ENCODE data around the gene HOXC5.

Gene HOXC5

DNA sequence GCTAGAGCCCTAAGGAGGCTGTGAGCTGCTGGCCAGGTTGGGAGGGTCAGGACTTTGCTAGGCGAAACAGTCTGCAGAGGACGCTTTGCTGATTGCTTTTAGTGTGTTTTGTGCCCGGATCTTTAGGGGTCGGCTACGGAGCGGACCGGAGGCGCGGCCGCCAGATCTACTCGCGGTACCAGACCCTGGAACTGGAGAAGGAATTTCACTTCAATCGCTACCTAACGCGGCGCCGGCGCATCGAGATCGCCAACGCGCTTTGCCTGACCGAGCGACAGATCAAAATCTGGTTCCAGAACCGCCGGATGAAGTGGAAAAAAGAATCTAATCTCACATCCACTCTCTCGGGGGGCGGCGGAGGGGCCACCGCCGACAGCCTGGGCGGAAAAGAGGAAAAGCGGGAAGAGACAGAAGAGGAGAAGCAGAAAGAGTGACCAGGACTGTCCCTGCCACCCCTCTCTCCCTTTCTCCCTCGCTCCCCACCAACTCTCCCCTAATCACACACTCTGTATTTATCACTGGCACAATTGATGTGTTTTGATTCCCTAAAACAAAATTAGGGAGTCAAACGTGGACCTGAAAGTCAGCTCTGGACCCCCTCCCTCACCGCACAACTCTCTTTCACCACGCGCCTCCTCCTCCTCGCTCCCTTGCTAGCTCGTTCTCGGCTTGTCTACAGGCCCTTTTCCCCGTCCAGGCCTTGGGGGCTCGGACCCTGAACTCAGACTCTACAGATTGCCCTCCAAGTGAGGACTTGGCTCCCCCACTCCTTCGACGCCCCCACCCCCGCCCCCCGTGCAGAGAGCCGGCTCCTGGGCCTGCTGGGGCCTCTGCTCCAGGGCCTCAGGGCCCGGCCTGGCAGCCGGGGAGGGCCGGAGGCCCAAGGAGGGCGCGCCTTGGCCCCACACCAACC, 3.1 kb upstream of the HOXC5 start:
- Histone ChIP-seq H3K4me3 (ENCODE audit: low read depth in 1 of 2, low read length in 1 of 2) (no peak overlapping the region), H3K9me3 (peaks cover 7% of the 10 kb centered on the region), H3K27ac (no peak overlapping the region), H3K4me1 (ENCODE audit: control insufficient read depth in 1 of 2, insufficient read depth in 1 of 2, low read depth in 1 of 2, low read length in 1 of 2) (no peaks in the 10 kb centered on the region), H3K36me3 (no peaks in the 10 kb centered on the region), H3K27me3 (peaks cover 100% of the 10 kb centered on the region)
- TF ChIP-seq, protein P1, sequence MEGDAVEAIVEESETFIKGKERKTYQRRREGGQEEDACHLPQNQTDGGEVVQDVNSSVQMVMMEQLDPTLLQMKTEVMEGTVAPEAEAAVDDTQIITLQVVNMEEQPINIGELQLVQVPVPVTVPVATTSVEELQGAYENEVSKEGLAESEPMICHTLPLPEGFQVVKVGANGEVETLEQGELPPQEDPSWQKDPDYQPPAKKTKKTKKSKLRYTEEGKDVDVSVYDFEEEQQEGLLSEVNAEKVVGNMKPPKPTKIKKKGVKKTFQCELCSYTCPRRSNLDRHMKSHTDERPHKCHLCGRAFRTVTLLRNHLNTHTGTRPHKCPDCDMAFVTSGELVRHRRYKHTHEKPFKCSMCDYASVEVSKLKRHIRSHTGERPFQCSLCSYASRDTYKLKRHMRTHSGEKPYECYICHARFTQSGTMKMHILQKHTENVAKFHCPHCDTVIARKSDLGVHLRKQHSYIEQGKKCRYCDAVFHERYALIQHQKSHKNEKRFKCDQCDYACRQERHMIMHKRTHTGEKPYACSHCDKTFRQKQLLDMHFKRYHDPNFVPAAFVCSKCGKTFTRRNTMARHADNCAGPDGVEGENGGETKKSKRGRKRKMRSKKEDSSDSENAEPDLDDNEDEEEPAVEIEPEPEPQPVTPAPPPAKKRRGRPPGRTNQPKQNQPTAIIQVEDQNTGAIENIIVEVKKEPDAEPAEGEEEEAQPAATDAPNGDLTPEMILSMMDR (IDR thresholded peaks at IDR 0.05) = no peak

DNA sequence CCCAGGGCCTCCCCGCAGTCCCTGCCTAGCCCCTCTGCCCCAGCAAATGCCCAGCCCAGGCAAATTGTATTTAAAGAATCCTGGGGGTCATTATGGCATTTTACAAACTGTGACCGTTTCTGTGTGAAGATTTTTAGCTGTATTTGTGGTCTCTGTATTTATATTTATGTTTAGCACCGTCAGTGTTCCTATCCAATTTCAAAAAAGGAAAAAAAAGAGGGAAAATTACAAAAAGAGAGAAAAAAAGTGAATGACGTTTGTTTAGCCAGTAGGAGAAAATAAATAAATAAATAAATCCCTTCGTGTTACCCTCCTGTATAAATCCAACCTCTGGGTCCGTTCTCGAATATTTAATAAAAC, 2.4 kb upstream of the HOXC5 start:
- peaks cover 7% of the 10 kb centered on the region for H3K9me3 ChIP-seq
- TF ChIP-seq, protein P1 (IDR thresholded peaks at IDR 0.05) = no peak
- peaks cover 100% of the 10 kb centered on the region for H3K27me3 ChIP-seq
- no peak overlapping the region for H3K4me3 ChIP-seq (ENCODE audit: low read depth in 1 of 2, low read length in 1 of 2)
- H3K36me3 ChIP-seq = no peaks in the 10 kb centered on the region
- H3K4me1 ChIP-seq (ENCODE audit: control insufficient read depth in 1 of 2, insufficient read depth in 1 of 2, low read depth in 1 of 2, low read length in 1 of 2) = no peaks in the 10 kb centered on the region
- H3K27ac ChIP-seq = no peak overlapping the region

DNA sequence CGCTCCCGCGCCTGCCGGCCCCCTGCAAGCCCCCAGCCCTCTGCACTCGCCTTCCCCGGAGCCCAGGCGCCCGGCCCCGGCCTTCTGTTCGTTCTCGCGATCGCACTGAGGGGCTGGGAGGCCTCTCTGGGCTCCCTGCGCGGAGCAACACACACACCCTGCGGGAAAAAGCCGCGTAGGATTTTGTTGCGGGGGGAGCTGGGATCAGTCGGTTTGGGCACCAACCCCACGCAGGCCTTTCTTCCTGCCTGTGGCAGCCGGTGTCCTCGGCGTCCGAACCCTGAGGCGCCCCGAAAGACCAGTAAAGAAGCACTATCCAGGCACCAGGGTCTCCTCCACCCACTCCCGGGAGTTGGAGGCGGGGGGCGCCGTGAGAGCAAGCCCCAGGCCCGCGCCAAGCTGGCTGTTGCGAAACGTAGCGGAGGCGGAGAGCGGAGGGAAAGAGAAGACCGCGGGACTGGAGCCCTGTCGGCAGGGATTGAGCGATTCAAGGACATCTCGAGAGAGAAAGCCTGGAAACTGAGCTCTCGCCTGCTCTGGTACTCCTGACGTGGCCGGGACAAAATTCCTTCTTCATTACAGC, 1.9 kb upstream of the HOXC5 start:
- Histone ChIP-seq H3K9me3 (peaks cover 7% of the 10 kb centered on the region), H3K4me3 (ENCODE audit: low read depth in 1 of 2, low read length in 1 of 2) (no peak overlapping the region), H3K4me1 (ENCODE audit: control insufficient read depth in 1 of 2, insufficient read depth in 1 of 2, low read depth in 1 of 2, low read length in 1 of 2) (no peaks in the 10 kb centered on the region), H3K36me3 (no peaks in the 10 kb centered on the region), H3K27ac (no peak overlapping the region), H3K27me3 (peaks cover 100% of the 10 kb centered on the region)
- TF ChIP-seq, protein P1 (IDR thresholded peaks at IDR 0.05) = no peak

DNA sequence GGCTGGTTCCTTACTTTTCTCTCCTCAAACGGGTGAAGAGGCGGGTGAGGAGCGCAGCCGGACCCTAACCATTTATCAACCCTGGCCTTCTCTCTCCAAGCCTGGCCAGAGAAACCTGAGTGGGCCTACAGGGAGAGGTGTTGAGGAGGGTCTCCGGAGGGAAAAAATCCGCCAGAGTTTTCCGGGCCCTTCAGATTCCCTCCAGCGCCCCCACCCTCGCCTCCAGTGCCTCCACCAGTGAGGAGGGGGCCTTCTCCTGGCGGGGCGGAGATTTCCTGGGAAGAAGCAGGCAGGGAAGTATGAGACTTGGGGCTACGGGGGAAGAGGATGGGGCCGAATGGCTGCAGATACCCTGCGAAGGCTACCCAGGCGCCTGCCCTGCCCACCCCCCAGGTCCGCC, 1.4 kb upstream of the HOXC5 start:
- no peaks in the 10 kb centered on the region for H3K4me1 ChIP-seq (ENCODE audit: control insufficient read depth in 1 of 2, insufficient read depth in 1 of 2, low read depth in 1 of 2, low read length in 1 of 2)
- peaks cover 7% of the 10 kb centered on the region for H3K9me3 ChIP-seq
- TF ChIP-seq, protein P1 (IDR thresholded peaks at IDR 0.05) = no peak
- H3K4me3 ChIP-seq (ENCODE audit: low read depth in 1 of 2, low read length in 1 of 2) = no peak overlapping the region
- peaks cover 100% of the 10 kb centered on the region for H3K27me3 ChIP-seq
- H3K27ac ChIP-seq = no peak overlapping the region
- no peaks in the 10 kb centered on the region for H3K36me3 ChIP-seq

DNA sequence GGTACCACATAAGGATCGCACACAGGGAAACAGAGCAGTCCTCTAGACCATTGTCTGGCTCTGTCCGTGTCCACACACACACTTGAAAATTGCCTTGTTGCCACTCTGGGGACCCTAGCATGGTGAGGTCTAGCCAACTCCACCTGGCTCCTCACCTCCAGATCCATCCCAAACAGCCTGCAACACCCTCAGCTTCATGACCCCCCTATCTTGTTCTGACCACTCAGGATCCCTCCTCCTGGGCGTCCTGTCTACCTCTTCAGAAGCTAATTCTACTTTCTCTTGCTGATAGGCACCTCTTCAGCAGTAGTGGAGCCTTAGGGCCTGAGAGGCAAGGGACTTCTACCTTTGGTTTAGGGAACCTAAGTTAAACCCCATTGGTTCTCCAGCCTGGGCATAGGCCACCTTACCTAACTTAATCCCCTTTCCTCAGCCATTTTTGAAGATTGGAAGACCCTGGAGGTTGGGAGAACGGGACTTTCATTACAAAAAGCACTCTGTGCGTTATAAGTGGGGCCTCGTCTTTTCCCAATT, 697 bp upstream of the HOXC5 start:
- TF ChIP-seq, protein P1 (IDR thresholded peaks at IDR 0.05) = no peak
- Histone ChIP-seq H3K9me3 (peaks cover 7% of the 10 kb centered on the region), H3K4me3 (ENCODE audit: low read depth in 1 of 2, low read length in 1 of 2) (no peak overlapping the region), H3K27ac (no peak overlapping the region), H3K27me3 (peaks cover 100% of the 10 kb centered on the region), H3K4me1 (ENCODE audit: control insufficient read depth in 1 of 2, insufficient read depth in 1 of 2, low read depth in 1 of 2, low read length in 1 of 2) (no peaks in the 10 kb centered on the region), H3K36me3 (no peaks in the 10 kb centered on the region)
